IPS DF 6.9 (cell line): ENCODE measurements around the gene EP400.

Experiments
- DNase-seq: peaks from one replicate; pipeline ENCODE4 v3.0.0-alpha.2; 2013; ENCODE audit warnings: low read depth, low spot score
- H3K27ac ChIP-seq: one replicate; pipeline ENCODE4 v1.5.1; 2013; ENCODE audit warnings: low read length, control low read depth
- H3K27me3 ChIP-seq: 2 replicates; pipeline ENCODE4 v1.6.1; 2013; ENCODE audit warnings: mild to moderate bottlenecking, low read length; ENCODE audit not compliant: control insufficient read depth, insufficient read depth
- H3K36me3 ChIP-seq: 2 replicates; pipeline ENCODE4 v1.6.1; 2013; ENCODE audit warnings: low read length; ENCODE audit not compliant: control insufficient read depth, insufficient read depth
- H3K4me1 ChIP-seq: 2 replicates; pipeline ENCODE4 v1.6.1; 2013; ENCODE audit warnings: low read length; ENCODE audit not compliant: control insufficient read depth, insufficient read depth
- H3K4me3 ChIP-seq: 2 replicates; pipeline ENCODE4 v1.5.1; 2013; ENCODE audit warnings: mild to moderate bottlenecking, low read length
- H3K9me3 ChIP-seq: 2 replicates; pipeline ENCODE4 v1.6.1; 2013; ENCODE audit warnings: low read length, inconsistent platforms; ENCODE audit not compliant: control insufficient read depth, insufficient read depth
- WGBS: extraction: QIAGEN DNeasy Blood & Tissue Kit; methylation state at CpG from one replicate; pipeline ENCODE4 v1.1.7; 2013; ENCODE audit warnings: mixed read lengths, missing lambda C conversion rate; ENCODE audit not compliant: insufficient read length, insufficient coverage; 5-methylcytosine and 5-hydroxymethylcytosine counted together

The EP400 gene

DNA sequence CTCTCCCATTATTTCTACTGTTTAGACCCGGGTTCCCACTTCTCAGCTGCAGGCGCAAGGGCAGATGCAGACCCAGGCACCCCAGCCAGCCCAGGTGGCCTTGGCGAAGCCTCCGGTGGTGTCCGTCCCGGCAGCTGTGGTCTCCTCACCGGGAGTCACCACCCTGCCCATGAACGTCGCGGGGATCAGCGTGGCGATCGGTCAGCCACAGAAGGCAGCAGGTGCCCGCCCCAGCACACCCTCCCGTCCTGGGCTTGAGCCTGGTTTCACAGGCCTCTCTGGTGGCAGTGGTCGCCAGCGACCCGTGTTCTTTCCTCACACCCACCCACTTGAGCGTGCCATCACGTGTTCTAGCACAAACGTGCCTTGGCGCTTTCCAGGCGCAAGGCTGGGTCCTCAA, 117.0 kb downstream of the EP400 start:
- Histone ChIP-seq H3K27ac (no peak overlapping the region), H3K27me3 (no peaks in the 10 kb centered on the region), H3K4me1 (no peaks in the 10 kb centered on the region; the same call in 1 of the 2 replicates), H3K4me3 (no peak overlapping the region), H3K9me3 (no peaks in the 10 kb centered on the region), H3K36me3 (peaks cover 60% of the 10 kb centered on the region)
- DNase-seq = no peak
- no CpG with 5 or more reads among the region's 23 CpGs for WGBS

DNA sequence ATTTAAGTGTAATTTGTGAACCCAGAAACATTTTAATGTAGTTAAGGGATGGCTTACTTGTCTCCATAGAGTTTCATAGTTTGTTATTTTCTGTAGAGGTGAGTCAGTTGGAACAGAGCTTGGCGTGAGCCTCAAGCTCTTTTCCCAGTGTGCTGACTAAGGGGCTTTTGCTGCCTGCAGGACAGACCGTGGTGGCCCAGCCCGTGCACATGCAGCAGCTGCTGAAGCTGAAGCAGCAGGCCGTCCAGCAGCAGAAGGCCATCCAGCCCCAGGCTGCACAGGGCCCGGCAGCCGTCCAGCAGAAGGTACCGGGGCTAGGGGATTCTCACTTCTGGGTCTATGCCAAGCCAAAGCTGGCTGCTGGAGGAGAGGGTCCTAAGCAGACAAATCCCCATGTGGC, 117.4 kb downstream of the EP400 start:
- Histone ChIP-seq H3K36me3 (peaks cover 56% of the 10 kb centered on the region), H3K4me3 (no peak overlapping the region), H3K4me1 (no peaks in the 10 kb centered on the region; the same call in 1 of the 2 replicates), H3K27ac (no peak overlapping the region), H3K27me3 (no peaks in the 10 kb centered on the region), H3K9me3 (no peaks in the 10 kb centered on the region)
- WGBS = no CpG with 5 or more reads among the region's 7 CpGs
- no peak for DNase-seq

DNA sequence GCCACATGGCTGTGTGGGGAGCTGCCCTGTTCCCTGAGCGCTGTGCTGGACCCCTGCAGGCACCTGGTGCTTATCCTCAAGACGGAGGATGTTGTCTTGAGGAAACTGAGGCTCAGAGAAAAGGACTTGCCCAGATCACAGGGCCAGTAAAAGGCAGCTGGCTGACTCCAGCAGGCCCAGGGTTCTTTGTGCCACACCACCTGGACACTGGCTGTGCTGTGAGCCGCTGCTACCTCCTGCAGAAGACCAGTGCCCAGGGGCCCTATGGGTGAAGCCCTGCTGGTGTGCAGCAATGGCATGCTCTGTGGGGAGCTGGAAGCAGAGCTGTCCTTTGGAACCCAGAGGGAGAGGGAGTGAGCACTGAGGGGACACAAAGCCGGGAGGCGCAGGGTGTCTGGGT, 118.5 kb downstream of the EP400 start:
- Histone ChIP-seq H3K4me1 (no peaks in the 10 kb centered on the region; the same call in 1 of the 2 replicates), H3K4me3 (no peak overlapping the region), H3K9me3 (no peaks in the 10 kb centered on the region), H3K27me3 (no peaks in the 10 kb centered on the region), H3K36me3 (peaks cover 48% of the 10 kb centered on the region), H3K27ac (no peak overlapping the region)
- no peak for DNase-seq
- no CpG with 5 or more reads among the region's 5 CpGs for WGBS

DNA sequence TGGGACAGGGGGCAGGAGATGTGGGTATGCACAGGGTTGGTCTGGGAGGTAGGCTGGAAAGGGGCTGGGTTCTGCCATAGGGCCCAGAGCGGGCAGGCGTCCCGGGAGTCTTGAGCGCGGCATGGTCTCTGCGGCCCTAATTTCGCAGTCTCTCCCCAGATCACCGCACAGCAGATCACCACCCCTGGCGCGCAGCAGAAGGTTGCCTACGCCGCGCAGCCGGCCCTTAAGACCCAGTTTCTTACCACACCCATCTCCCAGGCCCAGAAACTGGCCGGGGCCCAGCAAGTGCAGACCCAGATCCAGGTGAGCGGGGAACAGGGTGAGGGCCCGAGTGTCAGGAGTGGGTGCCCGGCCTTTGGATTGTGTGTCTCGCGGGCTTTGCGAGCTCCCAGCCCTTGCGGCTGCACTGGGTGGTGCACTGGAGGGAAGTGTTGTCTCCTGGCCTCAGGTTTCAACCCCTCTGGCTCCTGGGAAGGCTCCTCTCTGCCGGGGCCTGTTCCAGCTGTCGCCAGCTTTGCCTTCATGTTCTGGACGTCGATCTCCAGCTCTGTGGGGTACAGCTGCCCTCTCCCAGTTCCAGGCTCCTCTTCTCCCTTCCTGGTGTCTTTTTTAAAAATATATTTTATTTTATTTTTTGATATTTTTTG, 119.7 kb downstream of the EP400 start:
- H3K4me3 ChIP-seq = no peak overlapping the region
- no peak for DNase-seq
- H3K27ac ChIP-seq = no peak overlapping the region
- no CpG with 5 or more reads among the region's 26 CpGs for WGBS
- H3K4me1 ChIP-seq = no peaks in the 10 kb centered on the region; the same call in 1 of the 2 replicates
- H3K36me3 ChIP-seq = peaks cover 42% of the 10 kb centered on the region
- H3K9me3 ChIP-seq = no peaks in the 10 kb centered on the region
- H3K27me3 ChIP-seq = no peaks in the 10 kb centered on the region

DNA sequence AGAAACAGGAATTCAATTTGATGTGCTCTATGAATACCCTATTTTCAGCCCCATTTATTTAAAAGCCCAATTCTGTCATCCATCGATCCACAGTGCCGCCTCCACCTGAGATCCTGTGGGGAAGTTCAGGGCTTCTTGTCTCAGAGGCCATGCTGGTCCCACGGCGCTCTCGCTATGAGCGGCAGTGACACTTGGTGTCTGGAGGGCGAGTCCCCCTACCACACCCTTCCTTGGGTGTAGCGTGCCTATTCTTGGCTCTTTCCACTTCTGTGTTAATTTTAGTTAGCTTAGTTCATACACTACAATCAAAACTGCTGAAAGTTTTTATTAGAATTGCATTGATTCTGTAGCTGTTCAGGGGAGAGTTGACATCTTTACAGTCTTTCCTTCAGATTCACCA, 120.6 kb downstream of the EP400 start:
- Histone ChIP-seq H3K27me3 (no peaks in the 10 kb centered on the region), H3K36me3 (peaks cover 36% of the 10 kb centered on the region), H3K4me1 (no peaks in the 10 kb centered on the region; the same call in 1 of the 2 replicates), H3K27ac (no peak overlapping the region), H3K9me3 (no peaks in the 10 kb centered on the region), H3K4me3 (no peak overlapping the region)
- WGBS = no CpG with 5 or more reads among the region's 8 CpGs
- no peak for DNase-seq

DNA sequence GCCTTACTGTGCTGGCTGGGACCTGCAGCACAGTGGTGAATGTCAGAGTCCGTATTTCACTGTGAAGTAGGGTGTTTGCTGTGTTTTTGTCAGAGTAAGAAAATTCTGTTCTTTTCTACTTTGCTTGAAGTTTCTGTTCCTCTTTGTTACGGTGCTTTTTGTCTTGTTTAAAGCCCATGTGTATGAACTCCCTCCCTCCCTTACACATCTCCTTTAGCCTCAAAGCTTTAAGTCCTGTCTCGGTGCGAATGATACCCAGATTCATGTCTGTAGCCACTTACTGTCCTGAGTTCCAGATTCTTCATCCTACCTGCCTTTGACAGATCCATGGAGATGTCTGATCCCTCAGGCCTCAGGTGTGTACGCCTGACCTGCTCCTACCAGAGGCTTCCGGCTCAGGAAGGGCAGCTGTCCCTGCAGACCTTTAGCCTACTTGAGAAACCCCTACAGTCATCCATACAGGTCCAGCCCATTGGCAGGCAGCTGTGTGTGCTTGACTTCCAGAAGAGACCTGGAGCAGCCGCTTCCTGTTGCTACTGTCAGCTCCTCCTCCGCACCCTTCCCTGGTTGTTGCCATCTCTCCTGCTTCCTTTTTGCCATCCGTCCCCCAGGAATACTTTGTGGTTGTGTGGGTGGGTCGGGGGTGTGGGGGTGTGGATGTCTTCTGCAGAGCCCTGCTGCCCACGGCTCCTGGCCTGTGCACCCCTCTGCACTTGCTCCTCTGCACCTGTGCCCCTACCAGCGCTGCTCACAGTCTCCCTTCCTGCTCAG, 121.5 kb downstream of the EP400 start:
- WGBS = no CpG with 5 or more reads among the region's 12 CpGs
- Histone ChIP-seq H3K4me3 (no peak overlapping the region), H3K27ac (no peak overlapping the region), H3K4me1 (no peaks in the 10 kb centered on the region; the same call in 1 of the 2 replicates), H3K36me3 (peaks cover 36% of the 10 kb centered on the region), H3K9me3 (no peaks in the 10 kb centered on the region), H3K27me3 (no peaks in the 10 kb centered on the region)
- no peak for DNase-seq

DNA sequence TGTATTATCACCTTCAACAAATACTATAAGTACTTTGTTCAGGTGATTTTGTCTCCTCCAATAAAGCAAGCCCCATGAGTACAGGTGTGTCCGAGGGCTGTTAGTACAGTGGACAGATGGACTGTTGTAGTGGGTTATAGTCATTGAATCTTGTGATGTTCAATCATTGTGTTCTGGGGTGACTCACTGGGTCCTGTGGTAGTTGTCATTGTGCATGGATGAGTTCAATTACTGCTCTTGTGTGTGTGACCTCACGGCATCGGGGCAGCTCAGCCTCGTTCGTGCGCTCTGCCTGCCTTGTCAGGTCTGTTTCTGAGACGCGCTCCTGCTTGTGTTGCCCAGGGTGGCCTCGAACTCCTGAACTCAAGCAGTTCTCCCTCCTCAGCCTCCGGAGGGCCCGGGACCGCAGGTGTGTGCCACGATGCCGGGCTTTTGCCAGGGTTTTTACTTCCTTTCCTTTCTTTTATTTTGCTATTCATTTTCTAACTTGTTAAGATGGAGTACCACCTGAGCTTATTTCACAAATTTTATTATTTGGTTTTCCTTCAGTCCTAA, 122.2 kb downstream of the EP400 start:
- DNase-seq = no peak

DNA sequence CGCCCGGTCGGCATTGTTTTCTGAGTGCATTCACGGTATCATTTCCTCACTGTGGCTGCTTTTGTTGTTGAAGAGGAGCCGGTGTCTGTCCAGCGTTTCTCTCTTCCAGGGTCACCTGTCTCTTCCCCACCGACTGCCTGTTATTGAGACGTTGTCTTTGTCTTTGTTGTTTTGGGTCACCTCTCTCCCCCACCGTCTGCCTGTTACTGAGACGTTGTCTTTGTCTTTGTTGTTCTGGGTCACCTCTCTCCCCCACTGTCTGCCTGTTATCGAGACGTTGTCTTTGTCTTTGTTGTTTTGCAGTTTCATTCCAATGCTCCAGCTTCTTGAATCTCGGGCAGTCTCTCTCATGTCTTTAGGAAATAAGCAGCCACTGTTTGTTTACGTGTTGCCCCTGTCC, 124.5 kb downstream of the EP400 start:
- Histone ChIP-seq H3K27ac (no peak overlapping the region), H3K27me3 (no peaks in the 10 kb centered on the region), H3K9me3 (no peaks in the 10 kb centered on the region), H3K4me1 (no peaks in the 10 kb centered on the region), H3K36me3 (peaks cover 21% of the 10 kb centered on the region), H3K4me3 (no peak overlapping the region)
- no CpG with 5 or more reads among the region's 14 CpGs for WGBS
- no peak for DNase-seq

More for the DNA sequence above, 122.2 kb downstream of the EP400 start:
- Histone ChIP-seq H3K36me3 (peaks cover 36% of the 10 kb centered on the region), H3K27ac (no peak overlapping the region), H3K9me3 (no peaks in the 10 kb centered on the region), H3K27me3 (no peaks in the 10 kb centered on the region), H3K4me3 (no peak overlapping the region), H3K4me1 (no peaks in the 10 kb centered on the region; the same call in 1 of the 2 replicates)
- WGBS = no CpG with 5 or more reads among the region's 14 CpGs

DNA sequence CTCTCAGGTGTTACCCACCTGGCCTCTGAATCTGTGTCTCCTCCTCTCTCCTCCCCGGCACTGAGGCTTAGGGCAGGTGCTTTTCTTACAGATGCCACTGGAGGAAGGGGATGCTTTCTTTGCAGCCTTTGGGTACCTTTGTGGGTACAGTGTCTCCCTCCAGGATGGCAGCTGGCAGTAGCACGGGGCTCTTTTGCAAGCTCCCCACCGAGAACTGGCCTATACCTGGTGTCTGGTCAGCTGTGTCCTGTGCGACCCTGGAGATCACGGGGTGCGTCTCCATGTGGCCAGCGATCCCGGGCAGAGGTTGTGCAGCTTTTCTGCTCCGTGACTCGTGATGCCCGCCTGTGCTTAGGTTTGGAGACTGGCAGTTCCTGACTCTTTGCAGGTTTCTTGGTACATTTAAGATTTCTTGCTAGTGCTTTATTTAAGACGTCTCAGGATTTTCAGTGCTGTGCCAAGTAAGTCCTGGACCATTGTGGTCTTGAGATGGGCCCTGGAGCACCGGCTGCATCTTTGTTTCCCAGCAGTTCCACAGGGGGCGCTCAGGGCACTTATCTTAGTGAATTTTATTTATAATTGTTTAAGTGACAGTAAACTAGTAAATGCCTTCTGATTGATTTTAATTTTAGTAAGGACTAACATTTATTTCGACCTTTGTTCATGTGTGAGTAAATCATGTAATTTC, 125.4 kb downstream of the EP400 start:
- WGBS = no CpG with 5 or more reads among the region's 15 CpGs
- Histone ChIP-seq H3K27me3 (no peaks in the 10 kb centered on the region), H3K4me1 (no peaks in the 10 kb centered on the region), H3K9me3 (no peaks in the 10 kb centered on the region), H3K27ac (no peak overlapping the region), H3K36me3 (peaks cover 21% of the 10 kb centered on the region), H3K4me3 (no peak overlapping the region)
- no peak for DNase-seq
